HL-60/S4 treated with phorbol 12-myristate 13-acetate at 8.2 ng/mL for 4 days and 3 days (cell line): ENCODE measurements around the gene OR4N5.

Experiments used
- in situ Hi-C: fragments of 300-500 bp; cut with MboI; formaldehyde crosslinking; loops from 2 replicates; pipeline ENCODE4 v1.15.0; 2022; ENCODE audit warnings: low sequenced_read_pairs

Gene OR4N5

DNA sequence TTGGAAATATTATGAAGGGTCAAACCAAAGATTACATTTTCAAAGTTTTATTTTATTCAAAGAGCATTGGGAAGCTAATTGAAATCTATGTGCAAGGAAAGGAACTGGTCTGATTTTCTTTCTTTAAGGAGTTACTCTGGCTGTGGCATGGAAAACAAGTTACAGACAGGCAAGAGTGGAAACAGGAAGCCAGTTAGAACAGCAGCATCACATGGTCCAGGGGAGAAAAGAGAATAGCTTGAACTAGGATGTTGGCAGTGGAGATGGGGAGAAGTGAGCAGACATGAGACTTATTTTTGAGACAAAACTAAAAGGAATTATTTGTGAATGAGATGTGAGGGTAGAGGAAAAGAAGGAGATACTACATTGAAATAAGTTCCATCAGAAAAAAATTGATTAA, 55.5 kb downstream of the OR4N5 start:
- in situ Hi-C loops, result no loop called here
